GM11168 (cell line): ENCODE data around the gene BOLA3.
"Not testable (repeated sequence)": the region's sequence is repeated elsewhere in the genome, so short reads cannot be mapped to it uniquely, and the experiment has no call there.

Experiments
- in situ Hi-C: fragments of 300-500 bp; cut with MboI; formaldehyde crosslinking; loops from one replicate; pipeline ENCODE4 v1.12.0; 2022; ENCODE audit warnings: low sequenced_read_pairs; ENCODE audit not compliant: unreplicated experiment

BOLA3 gene

GRCh38 chr2:74147727-74148456 is at the start of gene BOLA3:
BOLA3 (minus strand) TSS chr2:74147912; CDS start chr2:74147874, 38 bp downstream.
- in situ Hi-C loops = no loop called here

GRCh38 chr2:74197049-74197448 is 49.3 kb upstream of the BOLA3 start:
- in situ Hi-C loops = no loop called here

GRCh38 chr2:74194799-74195198 is 47.1 kb upstream of the BOLA3 start:
- in situ Hi-C loops = no loop called here

- in situ Hi-C loops = no loop called here
Measured at GRCh38 chr2:74191596-74192380, 44.1 kb upstream of the BOLA3 start.

GRCh38 chr2:74188696-74189095 is 41.0 kb upstream of the BOLA3 start:
- in situ Hi-C loops = no loop called here

GRCh38 chr2:74188018-74188601 is 40.4 kb upstream of the BOLA3 start:
- in situ Hi-C loops = no loop called here

GRCh38 chr2:74186706-74187105 is 39.0 kb upstream of the BOLA3 start:
- in situ Hi-C loops = not testable (repeated sequence)

- in situ Hi-C loops = no loop called here
Measured at GRCh38 chr2:74186038-74186437, 38.3 kb upstream of the BOLA3 start.

- in situ Hi-C loops = no loop called here
Measured at GRCh38 chr2:74183878-74184277, 36.2 kb upstream of the BOLA3 start.

- in situ Hi-C loops = no loop called here
Measured at GRCh38 chr2:74181739-74182138, 34.0 kb upstream of the BOLA3 start.

- in situ Hi-C loops = no loop called here
Measured at GRCh38 chr2:74179063-74179865, 31.6 kb upstream of the BOLA3 start.

GRCh38 chr2:74178211-74179062 is 30.7 kb upstream of the BOLA3 start, which contains the start of gene MOB1A:
MOB1A (minus strand) TSS chr2:74178879; CDS start chr2:74178674, 205 bp downstream.
- in situ Hi-C loops = no loop called here

- in situ Hi-C loops = no loop called here
Measured at GRCh38 chr2:74177696-74178095, 30.0 kb upstream of the BOLA3 start.

GRCh38 chr2:74174909-74175308 is 27.2 kb upstream of the BOLA3 start:
- in situ Hi-C loops = no loop called here

GRCh38 chr2:74168739-74169138 is 21.0 kb upstream of the BOLA3 start:
- in situ Hi-C loops = no loop called here

- in situ Hi-C loops = no loop called here
Measured at GRCh38 chr2:74164761-74165160, 17.0 kb upstream of the BOLA3 start.

GRCh38 chr2:74162951-74163350 is 15.2 kb upstream of the BOLA3 start:
- in situ Hi-C loops = no loop called here

- in situ Hi-C loops = no loop called here
Measured at GRCh38 chr2:74155830-74156229, 8.1 kb upstream of the BOLA3 start.

- in situ Hi-C loops = no loop called here
Measured at GRCh38 chr2:74152954-74153353, 5.2 kb upstream of the BOLA3 start.
